HCT116 (cell line): Measurements from ENCODE around the gene ITGB7.

ENCODE experiments used
- CTCF ChIP-seq, 3 experiments: fragments of 200-600 bp in 1 of 3; sonication (generic) in 1 of 3; IDR thresholded peaks in 2 of 3; conservative IDR thresholded peaks in 1 of 3; 2 replicates each; pipeline ENCODE4 v1.5.1; 2012 to 2017; ENCODE audit warnings: low read depth in 2 of 3, low read length in 2 of 3, antibody characterized with exemption in 1 of 3, borderline replicate concordance in 1 of 3, control low read depth in 1 of 3, mild to moderate bottlenecking in 1 of 3, mixed read lengths in 1 of 3, mixed run types in 1 of 3, moderate library complexity in 1 of 3; ENCODE audit not compliant: insufficient read depth in 1 of 3
- EGR1 ChIP-seq: IDR thresholded peaks from 2 replicates; pipeline ENCODE4 v1.6.1; 2012; ENCODE audit warnings: low read depth
- EZH2 ChIP-seq: fragments of 200-600 bp; sonication (generic); IDR thresholded peaks from 2 replicates; pipeline ENCODE4 v1.6.1; 2017; ENCODE audit warnings: antibody characterized with exemption, mixed run types
- EZH2phosphoT487 ChIP-seq: fragments of 200-600 bp; IDR thresholded peaks from 2 replicates; pipeline ENCODE4 v1.6.1; 2018; ENCODE audit warnings: antibody characterized with exemption, borderline replicate concordance
- FOSL1 ChIP-seq: IDR thresholded peaks from 2 replicates; pipeline ENCODE4 v1.6.1; 2012; ENCODE audit warnings: low read depth
- POLR2A ChIP-seq: IDR thresholded peaks from 2 replicates; pipeline ENCODE4 v1.7.0; 2011; ENCODE audit warnings: borderline replicate concordance; ENCODE audit not compliant: insufficient read depth, insufficient read length; ENCODE audit errors: extremely low read depth
- POLR2AphosphoS5 ChIP-seq: IDR thresholded peaks from 2 replicates; pipeline ENCODE4 v1.6.1; 2011; ENCODE audit warnings: mild to moderate bottlenecking, low read depth, low read length, moderate library complexity
- RAD21 ChIP-seq: IDR thresholded peaks from 2 replicates; pipeline ENCODE4 v1.6.1; 2012; ENCODE audit warnings: low read depth, mild to moderate bottlenecking
- SP1 ChIP-seq: IDR thresholded peaks from 2 replicates; pipeline ENCODE4 v1.6.1; 2012; ENCODE audit warnings: low read depth
- ZFX ChIP-seq: fragments of 450-650 bp; IDR thresholded peaks from 2 replicates; pipeline ENCODE4 v1.6.1; 2017
- ZNF274 ChIP-seq: fragments of 200-500 bp; sonication (Bioruptor generic); IDR thresholded peaks from 2 replicates; pipeline ENCODE4 v1.6.1; 2014; ENCODE audit warnings: mild to moderate bottlenecking, low read depth, low read length, inconsistent platforms
- TF ChIP-seq, protein P1 (sequence below): IDR thresholded peaks from 2 replicates; pipeline ENCODE4 v1.6.1; 2012; ENCODE audit warnings: low read depth
- TF ChIP-seq, protein P2 (sequence below): IDR thresholded peaks from 2 replicates; pipeline ENCODE4 v1.6.1; 2012

DNA sequence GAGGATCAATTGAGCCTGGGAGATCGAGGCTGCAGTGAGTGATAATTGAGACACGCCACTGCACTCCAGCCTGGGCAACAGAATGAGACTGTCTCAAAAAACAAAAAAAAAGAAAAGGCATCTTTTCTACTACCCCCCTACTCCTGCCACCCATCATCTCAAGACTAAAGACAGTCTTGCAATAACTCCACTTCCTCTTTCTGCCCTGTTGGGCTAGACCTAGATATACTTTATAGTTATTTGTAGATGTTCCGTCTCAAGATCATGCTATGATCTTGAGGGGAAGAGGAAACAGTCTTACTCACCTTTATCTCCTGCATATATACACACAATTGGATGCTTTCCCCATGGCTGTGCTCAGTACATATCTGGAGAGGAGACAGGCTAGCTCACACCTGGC lies 48.9 kb upstream of the ITGB7 start:
- no peak for TF ChIP-seq CTCF (IDR thresholded peaks at IDR 0.05 in 2 of 3, conservative IDR thresholded peaks at IDR 0.05 in 1 of 3; ENCODE audit: borderline replicate concordance in 1 of 3, insufficient read depth in 1 of 3, low read depth in 2 of 3, low read length in 2 of 3)
- no peak for TF ChIP-seq POLR2A
- TF ChIP-seq FOSL1 = no peak
- TF ChIP-seq, protein P1, sequence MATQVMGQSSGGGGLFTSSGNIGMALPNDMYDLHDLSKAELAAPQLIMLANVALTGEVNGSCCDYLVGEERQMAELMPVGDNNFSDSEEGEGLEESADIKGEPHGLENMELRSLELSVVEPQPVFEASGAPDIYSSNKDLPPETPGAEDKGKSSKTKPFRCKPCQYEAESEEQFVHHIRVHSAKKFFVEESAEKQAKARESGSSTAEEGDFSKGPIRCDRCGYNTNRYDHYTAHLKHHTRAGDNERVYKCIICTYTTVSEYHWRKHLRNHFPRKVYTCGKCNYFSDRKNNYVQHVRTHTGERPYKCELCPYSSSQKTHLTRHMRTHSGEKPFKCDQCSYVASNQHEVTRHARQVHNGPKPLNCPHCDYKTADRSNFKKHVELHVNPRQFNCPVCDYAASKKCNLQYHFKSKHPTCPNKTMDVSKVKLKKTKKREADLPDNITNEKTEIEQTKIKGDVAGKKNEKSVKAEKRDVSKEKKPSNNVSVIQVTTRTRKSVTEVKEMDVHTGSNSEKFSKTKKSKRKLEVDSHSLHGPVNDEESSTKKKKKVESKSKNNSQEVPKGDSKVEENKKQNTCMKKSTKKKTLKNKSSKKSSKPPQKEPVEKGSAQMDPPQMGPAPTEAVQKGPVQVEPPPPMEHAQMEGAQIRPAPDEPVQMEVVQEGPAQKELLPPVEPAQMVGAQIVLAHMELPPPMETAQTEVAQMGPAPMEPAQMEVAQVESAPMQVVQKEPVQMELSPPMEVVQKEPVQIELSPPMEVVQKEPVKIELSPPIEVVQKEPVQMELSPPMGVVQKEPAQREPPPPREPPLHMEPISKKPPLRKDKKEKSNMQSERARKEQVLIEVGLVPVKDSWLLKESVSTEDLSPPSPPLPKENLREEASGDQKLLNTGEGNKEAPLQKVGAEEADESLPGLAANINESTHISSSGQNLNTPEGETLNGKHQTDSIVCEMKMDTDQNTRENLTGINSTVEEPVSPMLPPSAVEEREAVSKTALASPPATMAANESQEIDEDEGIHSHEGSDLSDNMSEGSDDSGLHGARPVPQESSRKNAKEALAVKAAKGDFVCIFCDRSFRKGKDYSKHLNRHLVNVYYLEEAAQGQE = no peak
- no peak for TF ChIP-seq POLR2AphosphoS5
- no peak for TF ChIP-seq RAD21
- no peak for TF ChIP-seq EGR1
- no peak for TF ChIP-seq ZNF274
- TF ChIP-seq, protein P2, sequence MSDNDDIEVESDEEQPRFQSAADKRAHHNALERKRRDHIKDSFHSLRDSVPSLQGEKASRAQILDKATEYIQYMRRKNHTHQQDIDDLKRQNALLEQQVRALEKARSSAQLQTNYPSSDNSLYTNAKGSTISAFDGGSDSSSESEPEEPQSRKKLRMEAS = no peak
- no peak for TF ChIP-seq ZFX
- no peak for TF ChIP-seq EZH2phosphoT487
- no peak for TF ChIP-seq SP1
- no peak for TF ChIP-seq EZH2
